ENCODE results near the gene CRELD1.
"Not testable (repeated sequence)": the region's sequence is repeated elsewhere in the genome, so short reads cannot be mapped to it uniquely, and the experiment has no call there.

DNA sequence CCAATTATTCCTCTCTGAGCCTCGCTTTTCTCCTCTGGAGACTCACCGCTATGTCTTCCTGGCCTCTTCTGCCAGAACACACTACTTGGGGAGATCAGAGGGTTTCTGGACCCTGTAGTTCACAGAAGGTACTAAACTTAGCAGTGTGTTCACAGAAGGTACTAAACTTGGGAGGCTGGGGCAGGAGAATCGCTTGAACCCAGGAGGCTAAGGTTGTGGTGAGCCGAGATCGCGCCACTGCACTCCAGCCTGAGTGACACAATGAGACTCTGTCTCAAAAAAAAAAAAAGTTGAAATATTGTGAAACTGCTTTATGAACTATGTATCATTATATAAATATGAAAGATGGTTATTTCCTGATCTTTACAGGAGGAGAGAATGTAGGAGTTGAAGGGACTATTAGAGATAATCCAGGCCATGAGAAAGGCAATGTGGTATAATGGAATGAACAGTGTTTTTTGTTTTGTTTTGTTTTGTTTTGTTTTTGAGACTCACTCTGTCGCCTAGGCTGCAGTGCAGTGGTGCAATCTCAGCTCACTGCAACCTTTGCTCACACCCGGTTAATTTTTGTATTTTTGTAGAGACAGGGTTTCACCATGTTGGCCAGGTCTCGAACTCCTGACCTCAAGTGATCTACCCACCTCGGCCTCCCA is 36.8 kb upstream of the CRELD1 start:
- not testable (repeated sequence) for TF ChIP-seq EZH2phosphoT487 (IDR thresholded peaks at IDR 0.05; ENCODE audit: low read depth)
- TF ChIP-seq, protein P1, sequence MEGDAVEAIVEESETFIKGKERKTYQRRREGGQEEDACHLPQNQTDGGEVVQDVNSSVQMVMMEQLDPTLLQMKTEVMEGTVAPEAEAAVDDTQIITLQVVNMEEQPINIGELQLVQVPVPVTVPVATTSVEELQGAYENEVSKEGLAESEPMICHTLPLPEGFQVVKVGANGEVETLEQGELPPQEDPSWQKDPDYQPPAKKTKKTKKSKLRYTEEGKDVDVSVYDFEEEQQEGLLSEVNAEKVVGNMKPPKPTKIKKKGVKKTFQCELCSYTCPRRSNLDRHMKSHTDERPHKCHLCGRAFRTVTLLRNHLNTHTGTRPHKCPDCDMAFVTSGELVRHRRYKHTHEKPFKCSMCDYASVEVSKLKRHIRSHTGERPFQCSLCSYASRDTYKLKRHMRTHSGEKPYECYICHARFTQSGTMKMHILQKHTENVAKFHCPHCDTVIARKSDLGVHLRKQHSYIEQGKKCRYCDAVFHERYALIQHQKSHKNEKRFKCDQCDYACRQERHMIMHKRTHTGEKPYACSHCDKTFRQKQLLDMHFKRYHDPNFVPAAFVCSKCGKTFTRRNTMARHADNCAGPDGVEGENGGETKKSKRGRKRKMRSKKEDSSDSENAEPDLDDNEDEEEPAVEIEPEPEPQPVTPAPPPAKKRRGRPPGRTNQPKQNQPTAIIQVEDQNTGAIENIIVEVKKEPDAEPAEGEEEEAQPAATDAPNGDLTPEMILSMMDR (IDR thresholded peaks at IDR 0.05; ENCODE audit: low read depth, low read length), result not testable (repeated sequence)

All from OCI-LY3 (cell line).